Peyer's patch (tissue), 4 donors: ENCODE data around the gene MUC2. TPM values are rescaled to one million over a fixed set of nuclear protein-coding genes. Genes with fewer than 3 reads are reported as not detected.

Experiments
- DNase-seq, 3 donors: peaks; one replicate each; pipeline ENCODE4 v3.0.0-alpha.2; 2017 to 2019
- H3K27ac ChIP-seq, 4 donors: fragments of 200-600 bp; sonication (generic); one replicate each; pipeline ENCODE4 v1.5.1; 2016 to 2019
- H3K27me3 ChIP-seq, 2 donors: fragments of 200-600 bp; sonication (generic); one replicate each; pipeline ENCODE4 v1.5.1; 2019
- H3K36me3 ChIP-seq, 3 donors: fragments of 200-600 bp; sonication (generic); one replicate each; pipeline ENCODE4 v1.5.1; 2016 to 2019
- H3K4me1 ChIP-seq, 4 donors: fragments of 200-600 bp; sonication (generic); one replicate each; pipeline ENCODE4 v1.5.1; 2016 to 2019
- H3K4me3 ChIP-seq, 4 donors: fragments of 200-600 bp; sonication (generic); 1 replicate in 3 of 4; 2 replicates in 1 of 4; pipeline ENCODE4 v1.5.1; 2016 to 2019; ENCODE audit warnings: mild to moderate bottlenecking in 1 of 4
- H3K9me3 ChIP-seq, 4 donors: fragments of 200-600 bp; sonication (generic); one replicate each; pipeline ENCODE4 v1.5.1; 2016 to 2019; ENCODE audit warnings: mild to moderate bottlenecking in 1 of 4
- POLR2A ChIP-seq, 2 donors: fragments of 450-650 bp; IDR thresholded peaks; one replicate each; pipeline ENCODE4 v1.5.1; 2017; ENCODE audit warnings: antibody characterized with exemption in 2 of 2, mild to moderate bottlenecking in 2 of 2, moderate library complexity in 2 of 2
- total RNA-seq, 4 donors: library from RNA; depleted of rRNA; stranded (reverse); fragments of >200 nt; gene quantifications; one replicate each; pipeline ENCODE4 v1.1.0, GENCODE V29; 2016
- TF ChIP-seq, protein P1 (sequence below), 6 experiments: fragments of 450-650 bp in 4 of 6; fragments of 200-600 bp in 2 of 6; sonication (generic) in 1 of 6; IDR thresholded peaks; one replicate each; pipeline ENCODE4 v1.5.1; 2017 to 2019; ENCODE audit warnings: antibody characterized with exemption in 6 of 6, mild to moderate bottlenecking in 3 of 6, moderate library complexity in 1 of 6

Gene MUC2
- total RNA-seq, 4 donors from 2014 or later: 817 to 1,165 (median 1,010) TPM

DNA sequence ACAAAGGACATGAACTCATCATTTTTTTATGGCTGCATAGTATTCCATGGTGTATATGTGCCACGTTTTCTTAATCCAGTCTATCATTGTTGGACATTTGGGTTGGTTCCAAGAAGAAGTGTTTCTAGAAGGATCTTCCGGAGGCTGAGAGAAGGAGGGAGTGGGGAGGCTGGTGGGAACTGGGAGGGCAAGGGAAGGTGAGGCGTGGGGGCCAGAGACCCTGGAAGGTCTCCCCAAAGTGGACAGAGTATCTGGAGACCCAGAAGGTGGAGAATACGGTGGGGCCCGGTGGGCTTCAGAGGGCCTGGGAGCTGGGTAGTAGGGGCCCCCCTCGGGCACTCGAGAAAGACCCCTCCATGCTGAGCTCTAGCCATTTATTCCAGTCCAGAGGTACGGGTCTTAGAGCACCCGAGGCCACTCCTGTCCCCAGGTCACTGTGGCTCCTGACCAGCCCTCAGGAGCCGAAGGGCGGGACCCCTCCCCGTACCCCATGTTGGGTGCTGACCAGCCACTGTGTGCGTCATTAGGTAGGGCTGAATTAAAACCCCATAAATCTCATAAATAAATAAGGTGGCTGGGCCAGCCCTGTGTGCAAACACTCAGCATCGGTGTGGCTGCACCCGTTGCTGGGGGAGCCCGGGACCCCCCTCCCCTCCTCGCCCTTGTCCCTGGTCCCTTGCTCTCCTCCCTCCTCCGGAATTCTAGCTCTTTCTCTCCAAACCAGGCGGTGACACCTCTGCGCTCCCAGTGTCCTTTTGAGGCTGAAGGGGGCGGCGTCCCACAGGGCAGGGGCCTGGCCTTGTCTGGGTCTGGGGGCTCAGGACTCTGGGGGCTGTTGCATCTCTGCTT is 44.3 kb downstream of the MUC2 start:
- peak in 2 of 3 donors; percentile 26 to 30 for DNase-seq

GRCh38 chr11:1119604-1120146 is 45.0 kb downstream of the MUC2 start:
- no peak overlapping the region for H3K4me3 ChIP-seq
- H3K36me3 ChIP-seq: no peaks in the 10 kb centered on the region
- TF ChIP-seq, protein P1, sequence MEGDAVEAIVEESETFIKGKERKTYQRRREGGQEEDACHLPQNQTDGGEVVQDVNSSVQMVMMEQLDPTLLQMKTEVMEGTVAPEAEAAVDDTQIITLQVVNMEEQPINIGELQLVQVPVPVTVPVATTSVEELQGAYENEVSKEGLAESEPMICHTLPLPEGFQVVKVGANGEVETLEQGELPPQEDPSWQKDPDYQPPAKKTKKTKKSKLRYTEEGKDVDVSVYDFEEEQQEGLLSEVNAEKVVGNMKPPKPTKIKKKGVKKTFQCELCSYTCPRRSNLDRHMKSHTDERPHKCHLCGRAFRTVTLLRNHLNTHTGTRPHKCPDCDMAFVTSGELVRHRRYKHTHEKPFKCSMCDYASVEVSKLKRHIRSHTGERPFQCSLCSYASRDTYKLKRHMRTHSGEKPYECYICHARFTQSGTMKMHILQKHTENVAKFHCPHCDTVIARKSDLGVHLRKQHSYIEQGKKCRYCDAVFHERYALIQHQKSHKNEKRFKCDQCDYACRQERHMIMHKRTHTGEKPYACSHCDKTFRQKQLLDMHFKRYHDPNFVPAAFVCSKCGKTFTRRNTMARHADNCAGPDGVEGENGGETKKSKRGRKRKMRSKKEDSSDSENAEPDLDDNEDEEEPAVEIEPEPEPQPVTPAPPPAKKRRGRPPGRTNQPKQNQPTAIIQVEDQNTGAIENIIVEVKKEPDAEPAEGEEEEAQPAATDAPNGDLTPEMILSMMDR (IDR thresholded peaks at IDR 0.05): no peak
- no peak for TF ChIP-seq POLR2A (IDR thresholded peaks at IDR 0.05)
- DNase-seq: peak in 2 of 3 donors; percentile 24 to 37
- H3K27me3 ChIP-seq: no peaks in the 10 kb centered on the region
- H3K4me1 ChIP-seq: no peaks in the 10 kb centered on the region
- no peak overlapping the region for H3K27ac ChIP-seq
- H3K9me3 ChIP-seq: no peaks in the 10 kb centered on the region

More for the DNA sequence above, 44.3 kb downstream of the MUC2 start:
- H3K27ac ChIP-seq: no peak overlapping the region
- no peak for TF ChIP-seq POLR2A (IDR thresholded peaks at IDR 0.05)
- TF ChIP-seq, protein P1 (IDR thresholded peaks at IDR 0.05): no peak
- no peaks in the 10 kb centered on the region for H3K36me3 ChIP-seq
- H3K4me1 ChIP-seq: no peaks in the 10 kb centered on the region
- no peaks in the 10 kb centered on the region for H3K9me3 ChIP-seq
- no peak overlapping the region for H3K4me3 ChIP-seq
- no peaks in the 10 kb centered on the region for H3K27me3 ChIP-seq

GRCh38 chr11:1120532-1121330 is 46.1 kb downstream of the MUC2 start:
- H3K36me3 ChIP-seq: no peaks in the 10 kb centered on the region
- no peaks in the 10 kb centered on the region for H3K9me3 ChIP-seq
- H3K27me3 ChIP-seq: no peaks in the 10 kb centered on the region
- H3K27ac ChIP-seq: no peak overlapping the region
- peak in 2 of 3 donors; percentile 34 to 37 for DNase-seq
- no peaks in the 10 kb centered on the region for H3K4me1 ChIP-seq
- TF ChIP-seq, protein P1 (IDR thresholded peaks at IDR 0.05): no peak
- no peak for TF ChIP-seq POLR2A (IDR thresholded peaks at IDR 0.05)
- no peak overlapping the region for H3K4me3 ChIP-seq

DNA sequence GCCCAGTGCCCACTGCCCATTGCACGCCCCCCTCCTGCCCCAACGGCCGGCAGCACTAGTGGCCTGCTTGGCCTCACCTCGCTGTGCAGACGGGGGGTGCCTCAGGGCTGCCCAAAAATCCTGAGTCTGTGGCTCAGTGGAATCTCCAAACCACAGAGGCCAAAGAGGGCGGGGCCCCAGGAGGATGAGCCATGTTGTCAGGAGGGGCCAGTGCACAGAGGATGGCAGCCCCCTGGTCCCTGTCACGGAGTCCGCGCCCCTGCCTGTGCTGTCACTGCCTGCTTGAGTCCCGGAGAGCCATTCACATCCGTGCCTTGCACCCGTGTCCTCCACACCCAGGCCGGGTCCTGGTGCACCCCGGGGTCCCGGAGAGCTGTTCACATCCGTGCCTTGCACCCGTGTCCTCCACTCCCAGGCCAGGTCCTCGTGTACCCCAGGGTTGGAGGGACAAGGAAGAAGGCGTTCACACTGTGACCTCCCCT is 46.7 kb downstream of the MUC2 start:
- Histone ChIP-seq H3K27ac (no peak overlapping the region), H3K4me3 (no peak overlapping the region), H3K4me1 (no peaks in the 10 kb centered on the region), H3K27me3 (no peaks in the 10 kb centered on the region), H3K9me3 (no peaks in the 10 kb centered on the region), H3K36me3 (no peaks in the 10 kb centered on the region)
- TF ChIP-seq, protein P1 (IDR thresholded peaks at IDR 0.05): no peak
- no peak for TF ChIP-seq POLR2A (IDR thresholded peaks at IDR 0.05)
- peak in 2 of 3 donors; percentile 38 to 40 for DNase-seq

- no peak overlapping the region for H3K27ac ChIP-seq
- TF ChIP-seq, protein P1 (IDR thresholded peaks at IDR 0.05): no peak
- TF ChIP-seq POLR2A (IDR thresholded peaks at IDR 0.05): no peak
- no peak overlapping the region for H3K4me3 ChIP-seq
- H3K4me1 ChIP-seq: no peaks in the 10 kb centered on the region
- no peaks in the 10 kb centered on the region for H3K36me3 ChIP-seq
- no peaks in the 10 kb centered on the region for H3K27me3 ChIP-seq
- peak in 2 of 3 donors; percentile 33 to 45 for DNase-seq
- H3K9me3 ChIP-seq: no peaks in the 10 kb centered on the region
Measured at GRCh38 chr11:1121813-1122663, 47.4 kb downstream of the MUC2 start.
